ENCODE results near the gene ZMIZ1. TPM values are rescaled to one million over a fixed set of nuclear protein-coding genes. Genes with fewer than 3 reads are reported as not detected.

Gene ZMIZ1
- polyA plus RNA-seq, 1 experiment, result 13.0 TPM

DNA sequence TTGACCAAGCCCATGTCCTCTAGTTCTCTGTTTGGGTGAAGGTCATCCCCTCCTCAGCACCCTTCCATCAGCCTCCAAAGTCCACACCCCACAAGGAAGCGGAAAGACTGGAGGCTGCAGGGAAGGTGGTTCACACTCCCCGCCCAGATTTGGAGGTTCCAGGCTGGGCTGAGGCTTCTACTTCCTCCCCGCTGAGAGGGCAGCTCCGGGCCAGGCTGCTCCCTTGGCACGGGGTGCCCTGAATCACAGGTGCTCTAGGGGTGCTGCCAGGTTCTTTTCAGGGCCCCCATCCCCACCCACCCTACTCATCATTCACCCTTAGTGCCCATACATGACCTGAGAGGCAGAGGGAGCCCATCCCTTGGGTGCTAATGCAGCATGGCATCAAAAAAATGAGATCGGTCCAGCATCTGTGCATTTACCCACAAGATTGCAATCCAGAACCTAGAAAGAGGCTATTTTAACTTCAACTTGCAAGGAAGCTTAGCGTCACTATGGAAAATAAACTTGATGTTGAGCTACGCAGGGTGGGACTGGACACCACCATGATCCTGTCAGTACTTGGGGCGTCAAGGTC lies 47.3 kb upstream of the ZMIZ1 start:
- Histone ChIP-seq H3K4me3 (ENCODE audit: low read depth, low read length) (no peak overlapping the region), H3K36me3 (ENCODE audit: control insufficient read depth, insufficient read depth, low read length) (no peaks in the 10 kb centered on the region), H3K27me3 (ENCODE audit: control insufficient read depth, insufficient read depth, low read length) (no peaks in the 10 kb centered on the region)
- POLR2A ChIA-PET, result no interaction called here
- TF ChIP-seq, protein P1, sequence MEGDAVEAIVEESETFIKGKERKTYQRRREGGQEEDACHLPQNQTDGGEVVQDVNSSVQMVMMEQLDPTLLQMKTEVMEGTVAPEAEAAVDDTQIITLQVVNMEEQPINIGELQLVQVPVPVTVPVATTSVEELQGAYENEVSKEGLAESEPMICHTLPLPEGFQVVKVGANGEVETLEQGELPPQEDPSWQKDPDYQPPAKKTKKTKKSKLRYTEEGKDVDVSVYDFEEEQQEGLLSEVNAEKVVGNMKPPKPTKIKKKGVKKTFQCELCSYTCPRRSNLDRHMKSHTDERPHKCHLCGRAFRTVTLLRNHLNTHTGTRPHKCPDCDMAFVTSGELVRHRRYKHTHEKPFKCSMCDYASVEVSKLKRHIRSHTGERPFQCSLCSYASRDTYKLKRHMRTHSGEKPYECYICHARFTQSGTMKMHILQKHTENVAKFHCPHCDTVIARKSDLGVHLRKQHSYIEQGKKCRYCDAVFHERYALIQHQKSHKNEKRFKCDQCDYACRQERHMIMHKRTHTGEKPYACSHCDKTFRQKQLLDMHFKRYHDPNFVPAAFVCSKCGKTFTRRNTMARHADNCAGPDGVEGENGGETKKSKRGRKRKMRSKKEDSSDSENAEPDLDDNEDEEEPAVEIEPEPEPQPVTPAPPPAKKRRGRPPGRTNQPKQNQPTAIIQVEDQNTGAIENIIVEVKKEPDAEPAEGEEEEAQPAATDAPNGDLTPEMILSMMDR (IDR thresholded peaks at IDR 0.05; ENCODE audit: insufficient read depth, low read depth, low read length), result no peak
- CTCF ChIA-PET, result no interaction called here
- DNase-seq (ENCODE audit: low read depth), result no peak

DNA sequence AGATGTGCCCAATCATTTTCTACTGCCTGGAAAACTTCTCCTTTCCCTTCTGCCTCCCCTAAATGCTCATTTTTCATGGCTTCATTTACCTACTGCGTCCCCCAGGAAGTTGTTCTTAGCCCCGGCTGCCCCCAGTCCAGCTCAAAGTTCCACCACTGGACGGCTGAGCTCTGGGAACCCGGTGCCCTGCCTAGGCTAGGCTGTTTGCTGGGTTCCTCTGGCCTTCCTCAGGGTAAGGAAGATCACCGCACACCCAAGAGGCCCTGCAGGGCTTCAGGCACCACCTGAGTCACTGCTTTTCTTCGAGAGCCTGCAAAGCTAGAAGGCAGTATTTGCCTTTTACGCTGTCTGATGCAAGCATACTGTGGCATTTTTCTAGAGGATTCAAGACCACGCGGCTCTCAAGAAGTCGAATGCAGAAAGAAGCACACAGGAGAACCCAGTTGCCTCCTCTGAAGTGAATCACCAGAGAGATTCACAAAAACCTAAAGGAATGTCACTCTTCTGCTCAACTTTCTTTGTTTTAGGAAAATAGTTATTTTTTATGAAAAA lies 46.7 kb upstream of the ZMIZ1 start:
- H3K36me3 ChIP-seq (ENCODE audit: control insufficient read depth, insufficient read depth, low read length), result no peaks in the 10 kb centered on the region
- ChIA-PET POLR2A (no interaction called here), CTCF (no interaction called here)
- DNase-seq (ENCODE audit: low read depth), result no peak
- TF ChIP-seq, protein P1 (IDR thresholded peaks at IDR 0.05; ENCODE audit: insufficient read depth, low read depth, low read length), result no peak
- H3K27me3 ChIP-seq (ENCODE audit: control insufficient read depth, insufficient read depth, low read length), result no peaks in the 10 kb centered on the region
- H3K4me3 ChIP-seq (ENCODE audit: low read depth, low read length), result no peak overlapping the region

DNA sequence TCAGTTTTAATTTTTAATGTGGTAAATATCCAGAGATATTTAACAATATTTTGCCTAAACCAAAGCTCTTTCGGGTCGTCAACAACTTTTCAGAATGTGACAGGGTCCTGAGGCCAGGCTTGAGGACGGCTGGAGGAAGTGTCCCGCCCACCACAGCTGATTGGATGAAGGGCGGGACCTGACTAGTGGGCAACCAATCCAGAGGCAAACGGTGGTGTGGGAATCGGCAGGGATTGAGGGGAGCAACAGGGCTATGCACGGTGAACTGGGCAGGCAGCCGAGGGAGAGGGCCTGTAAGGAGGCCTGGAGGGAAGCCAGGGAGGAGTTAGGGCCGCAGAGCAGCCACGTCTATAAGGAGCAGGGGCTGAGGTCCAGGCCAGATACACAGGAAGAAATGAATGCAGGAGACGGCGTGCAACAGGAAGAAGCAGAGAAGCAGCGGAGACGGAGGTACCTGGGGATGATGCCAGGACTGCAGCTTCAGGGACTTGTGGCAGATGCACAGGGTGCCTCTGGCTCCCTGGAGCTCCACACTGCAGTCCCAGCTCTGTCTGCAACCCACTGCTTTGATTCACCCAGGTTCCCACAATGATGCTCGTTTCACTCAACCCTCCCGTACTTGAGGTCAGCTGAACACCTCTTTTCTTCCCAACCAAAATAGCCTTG lies 46.1 kb upstream of the ZMIZ1 start:
- TF ChIP-seq, protein P1 (IDR thresholded peaks at IDR 0.05; ENCODE audit: insufficient read depth, low read depth, low read length), result no peak
- H3K4me3 ChIP-seq (ENCODE audit: low read depth, low read length), result no peak overlapping the region

DNA sequence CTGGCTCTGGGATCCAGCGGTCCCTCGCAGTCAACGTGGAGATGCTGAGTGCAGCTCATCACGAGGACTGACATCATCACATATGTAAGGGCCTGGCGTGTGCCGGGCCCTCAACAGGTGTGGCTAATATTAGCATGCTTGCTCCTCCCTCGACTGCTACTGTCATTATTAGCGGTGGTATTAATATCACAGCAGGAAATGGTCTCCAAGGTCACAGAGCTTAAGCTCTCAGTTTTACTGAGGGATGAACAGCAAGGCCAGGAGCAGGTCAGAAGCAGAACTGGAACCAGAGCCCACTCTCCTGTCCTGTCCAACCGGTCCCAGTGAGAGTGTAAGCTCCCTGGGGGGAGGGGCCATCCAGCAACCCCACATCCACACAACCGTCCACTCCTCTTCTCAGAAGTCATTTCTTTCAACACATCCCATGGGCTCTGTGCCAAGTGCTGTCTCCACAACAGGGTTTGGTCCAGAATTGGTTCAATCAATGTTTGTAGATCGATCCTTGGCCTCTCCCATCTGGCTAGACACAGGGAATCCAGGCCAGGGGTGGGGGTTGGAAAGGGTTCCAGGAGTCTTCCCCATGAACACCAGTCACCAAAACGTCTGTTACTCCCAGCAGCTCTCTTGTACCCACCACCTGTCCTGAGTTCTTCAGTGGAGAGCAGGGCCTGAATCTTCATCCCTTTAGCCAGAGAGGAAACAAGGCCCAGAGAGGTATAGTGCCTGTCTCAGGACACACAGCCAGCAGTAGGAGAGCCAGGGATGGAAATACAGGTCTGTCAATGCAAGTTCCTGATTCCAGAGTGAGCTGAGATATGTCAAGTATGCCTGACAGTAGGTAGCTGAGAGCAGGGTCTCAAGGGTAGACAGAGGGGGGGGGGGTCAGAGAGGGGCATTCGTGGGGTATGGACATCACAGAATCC lies 45.3 kb upstream of the ZMIZ1 start:
- CTCF ChIA-PET, result no interaction called here
- POLR2A ChIA-PET, result no interaction called here
- TF ChIP-seq, protein P1 (IDR thresholded peaks at IDR 0.05; ENCODE audit: insufficient read depth, low read depth, low read length), result no peak
- Histone ChIP-seq H3K36me3 (ENCODE audit: control insufficient read depth, insufficient read depth, low read length) (no peaks in the 10 kb centered on the region), H3K27me3 (ENCODE audit: control insufficient read depth, insufficient read depth, low read length) (peaks cover under 1% of the 10 kb centered on the region; the same call in 1 of the 2 replicates), H3K4me3 (ENCODE audit: low read depth, low read length) (no peak overlapping the region)
- no peak for DNase-seq (ENCODE audit: low read depth)

More for the DNA sequence above, 46.1 kb upstream of the ZMIZ1 start:
- POLR2A ChIA-PET, result no interaction called here
- Histone ChIP-seq H3K36me3 (ENCODE audit: control insufficient read depth, insufficient read depth, low read length) (no peaks in the 10 kb centered on the region), H3K27me3 (ENCODE audit: control insufficient read depth, insufficient read depth, low read length) (no peaks in the 10 kb centered on the region)
- CTCF ChIA-PET, result no interaction called here
- DNase-seq (ENCODE audit: low read depth), result no peak

DNA sequence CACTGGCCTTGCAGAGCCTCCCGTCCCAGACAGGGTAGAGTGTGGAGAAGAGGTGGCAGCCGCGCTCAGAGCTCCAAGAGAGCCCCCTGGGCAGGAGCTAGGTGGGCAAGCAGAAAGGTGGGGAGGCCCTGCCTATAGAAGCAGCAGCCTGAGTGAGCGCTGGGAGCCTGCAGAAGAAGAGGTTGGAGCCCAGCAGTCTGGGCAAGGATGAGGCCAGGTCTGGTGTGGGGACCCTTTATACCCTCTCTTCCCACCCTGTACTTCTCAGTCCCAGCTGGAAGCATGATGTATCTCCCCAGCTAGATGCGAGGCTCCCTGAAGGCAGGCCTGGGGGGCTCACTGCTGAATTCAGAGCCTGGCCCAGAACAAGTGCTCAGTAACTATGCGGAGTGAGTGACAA lies 44.5 kb upstream of the ZMIZ1 start:
- POLR2A ChIA-PET, result no interaction called here
- H3K4me3 ChIP-seq (ENCODE audit: low read depth, low read length), result no peak overlapping the region
- CTCF ChIA-PET, result no interaction called here
- no peaks in the 10 kb centered on the region for H3K36me3 ChIP-seq (ENCODE audit: control insufficient read depth, insufficient read depth, low read length)
- peaks cover 1% of the 10 kb centered on the region; the same call in 1 of the 2 replicates for H3K27me3 ChIP-seq (ENCODE audit: control insufficient read depth, insufficient read depth, low read length)
- no peak for DNase-seq (ENCODE audit: low read depth)
- TF ChIP-seq, protein P1 (IDR thresholded peaks at IDR 0.05; ENCODE audit: insufficient read depth, low read depth, low read length), result no peak
